PFSK-1 (cell line): ENCODE results near the gene HINT2.

Experiments used
- FOXP2 ChIP-seq: optimal IDR thresholded peaks from 2 replicates; pipeline ENCODE3; 2011; ENCODE audit warnings: borderline replicate concordance, control low read depth, inconsistent platforms; ENCODE audit not compliant: insufficient read depth; ENCODE audit errors: extremely low read length, extremely low read depth
- POLR2AphosphoS5 ChIP-seq: IDR thresholded peaks from 2 replicates; pipeline ENCODE4 v1.6.1; 2012; ENCODE audit warnings: low read depth, mild to moderate bottlenecking, control low read depth, low read length, moderate library complexity
- SIN3A ChIP-seq: IDR thresholded peaks from 2 replicates; pipeline ENCODE4 v1.6.1; 2012; ENCODE audit warnings: mild to moderate bottlenecking, low read length, moderate library complexity, borderline replicate concordance; ENCODE audit not compliant: insufficient read depth
- TAF1 ChIP-seq: IDR thresholded peaks from 2 replicates; pipeline ENCODE4 v1.6.1; 2012; ENCODE audit warnings: low read length, control low read depth, borderline replicate concordance; ENCODE audit not compliant: insufficient read depth
- TF ChIP-seq, protein P1 (sequence below), 2 experiments: IDR thresholded peaks; 2 replicates each; pipeline versions ENCODE4 v1.6.1 to v1.8.0; 2011 to 2012; ENCODE audit warnings: low read depth in 2 of 2, low read length in 2 of 2, control low read depth in 1 of 2, inconsistent platforms in 1 of 2, mild to moderate bottlenecking in 1 of 2, moderate library complexity in 1 of 2; ENCODE audit not compliant: insufficient read depth in 1 of 2

Gene HINT2

DNA sequence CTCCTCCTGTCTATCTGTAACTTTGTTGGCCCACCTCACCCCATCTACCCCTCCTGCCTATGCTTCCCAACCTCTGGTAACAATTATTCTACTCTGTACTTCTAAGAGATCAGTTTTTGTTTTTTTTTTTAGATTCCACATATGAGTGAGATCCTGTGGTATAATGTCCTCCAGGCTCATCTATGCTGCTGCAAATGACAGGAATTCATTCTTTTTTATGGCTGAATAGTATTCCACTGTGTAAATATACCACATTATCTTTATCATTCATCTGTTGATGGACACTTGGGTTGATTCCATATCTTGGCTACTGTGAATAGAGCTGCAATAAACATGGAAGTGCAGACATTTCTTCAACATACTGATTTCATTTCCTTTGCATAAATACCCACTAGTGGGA lies 31.4 kb downstream of the HINT2 start:
- TF ChIP-seq, protein P1, sequence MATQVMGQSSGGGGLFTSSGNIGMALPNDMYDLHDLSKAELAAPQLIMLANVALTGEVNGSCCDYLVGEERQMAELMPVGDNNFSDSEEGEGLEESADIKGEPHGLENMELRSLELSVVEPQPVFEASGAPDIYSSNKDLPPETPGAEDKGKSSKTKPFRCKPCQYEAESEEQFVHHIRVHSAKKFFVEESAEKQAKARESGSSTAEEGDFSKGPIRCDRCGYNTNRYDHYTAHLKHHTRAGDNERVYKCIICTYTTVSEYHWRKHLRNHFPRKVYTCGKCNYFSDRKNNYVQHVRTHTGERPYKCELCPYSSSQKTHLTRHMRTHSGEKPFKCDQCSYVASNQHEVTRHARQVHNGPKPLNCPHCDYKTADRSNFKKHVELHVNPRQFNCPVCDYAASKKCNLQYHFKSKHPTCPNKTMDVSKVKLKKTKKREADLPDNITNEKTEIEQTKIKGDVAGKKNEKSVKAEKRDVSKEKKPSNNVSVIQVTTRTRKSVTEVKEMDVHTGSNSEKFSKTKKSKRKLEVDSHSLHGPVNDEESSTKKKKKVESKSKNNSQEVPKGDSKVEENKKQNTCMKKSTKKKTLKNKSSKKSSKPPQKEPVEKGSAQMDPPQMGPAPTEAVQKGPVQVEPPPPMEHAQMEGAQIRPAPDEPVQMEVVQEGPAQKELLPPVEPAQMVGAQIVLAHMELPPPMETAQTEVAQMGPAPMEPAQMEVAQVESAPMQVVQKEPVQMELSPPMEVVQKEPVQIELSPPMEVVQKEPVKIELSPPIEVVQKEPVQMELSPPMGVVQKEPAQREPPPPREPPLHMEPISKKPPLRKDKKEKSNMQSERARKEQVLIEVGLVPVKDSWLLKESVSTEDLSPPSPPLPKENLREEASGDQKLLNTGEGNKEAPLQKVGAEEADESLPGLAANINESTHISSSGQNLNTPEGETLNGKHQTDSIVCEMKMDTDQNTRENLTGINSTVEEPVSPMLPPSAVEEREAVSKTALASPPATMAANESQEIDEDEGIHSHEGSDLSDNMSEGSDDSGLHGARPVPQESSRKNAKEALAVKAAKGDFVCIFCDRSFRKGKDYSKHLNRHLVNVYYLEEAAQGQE (IDR thresholded peaks at IDR 0.05; ENCODE audit: insufficient read depth in 1 of 2, low read depth in 2 of 2, low read length in 2 of 2) = no peak
- TF ChIP-seq POLR2AphosphoS5 (no peak), TAF1 (no peak), SIN3A (no peak), FOXP2 (no peak)

DNA sequence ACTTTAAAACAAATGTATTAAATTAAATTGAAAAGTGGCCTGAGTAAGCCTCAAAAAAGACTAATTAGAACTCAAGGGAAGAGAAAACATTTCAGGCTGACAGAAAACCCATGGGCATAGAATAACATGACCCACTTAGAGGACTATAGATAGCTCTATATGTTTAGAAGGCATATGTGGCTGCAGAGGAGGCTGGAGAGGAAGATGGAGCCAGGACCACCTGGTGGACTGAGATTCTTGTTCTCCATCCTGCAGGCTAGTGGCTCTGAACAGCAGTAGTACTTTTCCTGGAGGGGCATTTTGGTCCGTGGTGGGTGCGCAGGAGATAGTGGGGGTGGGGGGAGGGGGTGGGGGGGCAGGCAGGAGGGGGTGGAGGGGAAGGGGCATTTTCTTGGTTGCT lies 33.8 kb downstream of the HINT2 start:
- TF ChIP-seq TAF1 (no peak), FOXP2 (no peak), POLR2AphosphoS5 (no peak), SIN3A (no peak)
- TF ChIP-seq, protein P1 (IDR thresholded peaks at IDR 0.05; ENCODE audit: insufficient read depth in 1 of 2, low read depth in 2 of 2, low read length in 2 of 2) = no peak

DNA sequence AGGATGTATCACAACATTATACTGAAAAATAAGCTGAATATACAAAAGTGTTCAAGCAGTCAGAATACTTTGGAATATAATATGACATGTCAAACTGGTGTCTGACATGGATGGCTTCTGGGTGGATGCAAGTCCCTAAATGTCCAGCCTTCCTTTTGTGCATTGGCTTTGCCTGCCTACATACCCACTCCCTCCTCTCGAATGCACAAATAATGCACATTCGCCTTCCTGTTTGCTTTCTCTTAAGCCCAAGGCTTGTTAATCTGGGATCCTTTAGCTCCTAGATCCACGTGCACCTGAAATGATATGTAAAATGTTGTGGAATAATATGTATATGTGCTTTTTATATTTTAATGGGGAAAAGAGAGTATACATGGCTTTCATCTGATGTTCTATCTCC lies 36.3 kb downstream of the HINT2 start:
- TF ChIP-seq SIN3A (no peak), POLR2AphosphoS5 (no peak), TAF1 (no peak), FOXP2 (no peak)
- TF ChIP-seq, protein P1 (IDR thresholded peaks at IDR 0.05; ENCODE audit: insufficient read depth in 1 of 2, low read depth in 2 of 2, low read length in 2 of 2) = no peak

DNA sequence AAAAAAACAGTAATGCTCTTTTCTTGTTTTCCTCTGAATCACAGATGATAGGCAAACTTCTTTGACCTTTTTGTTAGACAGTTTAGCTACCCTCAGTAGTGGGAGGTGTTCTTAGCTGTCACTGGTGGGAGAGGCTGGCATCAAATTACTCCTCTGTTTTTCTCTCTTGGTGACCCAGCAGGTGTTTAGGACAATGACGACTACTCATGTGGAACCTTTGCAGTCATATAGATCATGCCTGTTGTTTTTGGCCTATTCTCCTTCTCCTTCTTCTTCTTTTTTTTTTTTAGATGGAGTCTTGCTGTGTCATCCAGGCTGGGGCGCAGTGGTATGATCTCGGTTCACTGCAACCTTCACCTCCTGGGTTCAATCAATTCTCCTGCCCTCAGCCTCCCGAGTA lies 38.8 kb downstream of the HINT2 start:
- TF ChIP-seq, protein P1 (IDR thresholded peaks at IDR 0.05; ENCODE audit: insufficient read depth in 1 of 2, low read depth in 2 of 2, low read length in 2 of 2) = no peak
- no peak for TF ChIP-seq TAF1

GRCh38 chr9:35774907-35775635 lies 39.8 kb downstream of the HINT2 start:
- TF ChIP-seq SIN3A = no peak
- TF ChIP-seq FOXP2 = no peak
- TF ChIP-seq TAF1 = no peak
- TF ChIP-seq POLR2AphosphoS5 = no peak
- TF ChIP-seq, protein P1 (IDR thresholded peaks at IDR 0.05; ENCODE audit: insufficient read depth in 1 of 2, low read depth in 2 of 2, low read length in 2 of 2) = no peak
